GM23338 (cell line): ENCODE measurements around the gene RIMS4.
A peak's percentile ranks its signal among the peaks of the same experiment; 100 is the strongest.

Source experiments
- CREB1 ChIP-seq: fragments of 250-450 bp; sonication (Bioruptor Pico); IDR thresholded peaks from 2 replicates; pipeline ENCODE4 v1.5.0; 2020; ENCODE audit warnings: low read depth, mild to moderate bottlenecking, moderate library complexity
- EZH2 ChIP-seq: fragments of 200-600 bp; sonication (generic); IDR thresholded peaks from one replicate; pipeline ENCODE4 v1.8.0; 2017; ENCODE audit warnings: antibody characterized with exemption, mild to moderate bottlenecking, low read depth; ENCODE audit not compliant: unreplicated experiment
- EZH2phosphoT487 ChIP-seq: fragments of 200-600 bp; sonication (generic); IDR thresholded peaks from one replicate; pipeline ENCODE4 v1.8.1; 2018; ENCODE audit warnings: antibody characterized with exemption; ENCODE audit not compliant: unreplicated experiment
- JUNB ChIP-seq: IDR thresholded peaks from one replicate; pipeline ENCODE4 v1.6.1; 2016; ENCODE audit warnings: antibody characterized with exemption; ENCODE audit not compliant: unreplicated experiment
- TF ChIP-seq, protein P1 (sequence below), 2 experiments: fragments of 200-600 bp in 1 of 2; sonication (generic) in 1 of 2; conservative IDR thresholded peaks; 2 replicates each; pipeline versions ENCODE4 v1.5.1 to v1.6.1; 2016 to 2017; ENCODE audit warnings: antibody characterized with exemption in 2 of 2, low read depth in 2 of 2, mild to moderate bottlenecking in 2 of 2, moderate library complexity in 1 of 2
- TF ChIP-seq, protein P2 (sequence below): fragments of 250-450 bp; sonication (Bioruptor Pico); IDR thresholded peaks from 2 replicates; pipeline ENCODE4 v1.5.0; 2020; ENCODE audit warnings: mild to moderate bottlenecking, moderate library complexity
- TF ChIP-seq, protein P3 (sequence below): IDR thresholded peaks from 2 replicates; pipeline ENCODE4 v1.6.1; 2016; ENCODE audit warnings: antibody characterized with exemption

DNA sequence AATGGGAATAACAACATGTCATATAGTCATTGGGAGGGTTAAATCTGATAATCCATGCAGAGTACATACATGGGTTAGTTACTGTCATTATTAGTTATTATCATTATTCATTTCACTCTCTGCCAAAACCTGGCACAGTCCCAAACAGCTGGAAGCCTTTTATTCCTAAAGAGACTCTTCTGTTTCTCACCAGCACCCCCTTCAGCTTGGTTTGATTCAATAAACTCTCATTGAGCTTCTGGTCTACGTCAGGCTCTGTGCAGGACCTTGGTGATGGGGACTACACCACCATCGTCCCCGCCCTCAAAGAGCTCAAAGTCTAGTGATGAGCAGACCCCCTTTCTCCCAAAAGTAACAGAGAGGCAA, 62.4 kb downstream of the RIMS4 start:
- no peak for TF ChIP-seq EZH2phosphoT487
- TF ChIP-seq, protein P1, sequence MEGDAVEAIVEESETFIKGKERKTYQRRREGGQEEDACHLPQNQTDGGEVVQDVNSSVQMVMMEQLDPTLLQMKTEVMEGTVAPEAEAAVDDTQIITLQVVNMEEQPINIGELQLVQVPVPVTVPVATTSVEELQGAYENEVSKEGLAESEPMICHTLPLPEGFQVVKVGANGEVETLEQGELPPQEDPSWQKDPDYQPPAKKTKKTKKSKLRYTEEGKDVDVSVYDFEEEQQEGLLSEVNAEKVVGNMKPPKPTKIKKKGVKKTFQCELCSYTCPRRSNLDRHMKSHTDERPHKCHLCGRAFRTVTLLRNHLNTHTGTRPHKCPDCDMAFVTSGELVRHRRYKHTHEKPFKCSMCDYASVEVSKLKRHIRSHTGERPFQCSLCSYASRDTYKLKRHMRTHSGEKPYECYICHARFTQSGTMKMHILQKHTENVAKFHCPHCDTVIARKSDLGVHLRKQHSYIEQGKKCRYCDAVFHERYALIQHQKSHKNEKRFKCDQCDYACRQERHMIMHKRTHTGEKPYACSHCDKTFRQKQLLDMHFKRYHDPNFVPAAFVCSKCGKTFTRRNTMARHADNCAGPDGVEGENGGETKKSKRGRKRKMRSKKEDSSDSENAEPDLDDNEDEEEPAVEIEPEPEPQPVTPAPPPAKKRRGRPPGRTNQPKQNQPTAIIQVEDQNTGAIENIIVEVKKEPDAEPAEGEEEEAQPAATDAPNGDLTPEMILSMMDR (conservative IDR thresholded peaks at IDR 0.05; ENCODE audit: low read depth in 2 of 2) = 0 out of 4 replicates have a peak, but pooled peaks of 1 of the 2 experiments have one; percentile 5
- TF ChIP-seq JUNB = no peak
- TF ChIP-seq, protein P2, sequence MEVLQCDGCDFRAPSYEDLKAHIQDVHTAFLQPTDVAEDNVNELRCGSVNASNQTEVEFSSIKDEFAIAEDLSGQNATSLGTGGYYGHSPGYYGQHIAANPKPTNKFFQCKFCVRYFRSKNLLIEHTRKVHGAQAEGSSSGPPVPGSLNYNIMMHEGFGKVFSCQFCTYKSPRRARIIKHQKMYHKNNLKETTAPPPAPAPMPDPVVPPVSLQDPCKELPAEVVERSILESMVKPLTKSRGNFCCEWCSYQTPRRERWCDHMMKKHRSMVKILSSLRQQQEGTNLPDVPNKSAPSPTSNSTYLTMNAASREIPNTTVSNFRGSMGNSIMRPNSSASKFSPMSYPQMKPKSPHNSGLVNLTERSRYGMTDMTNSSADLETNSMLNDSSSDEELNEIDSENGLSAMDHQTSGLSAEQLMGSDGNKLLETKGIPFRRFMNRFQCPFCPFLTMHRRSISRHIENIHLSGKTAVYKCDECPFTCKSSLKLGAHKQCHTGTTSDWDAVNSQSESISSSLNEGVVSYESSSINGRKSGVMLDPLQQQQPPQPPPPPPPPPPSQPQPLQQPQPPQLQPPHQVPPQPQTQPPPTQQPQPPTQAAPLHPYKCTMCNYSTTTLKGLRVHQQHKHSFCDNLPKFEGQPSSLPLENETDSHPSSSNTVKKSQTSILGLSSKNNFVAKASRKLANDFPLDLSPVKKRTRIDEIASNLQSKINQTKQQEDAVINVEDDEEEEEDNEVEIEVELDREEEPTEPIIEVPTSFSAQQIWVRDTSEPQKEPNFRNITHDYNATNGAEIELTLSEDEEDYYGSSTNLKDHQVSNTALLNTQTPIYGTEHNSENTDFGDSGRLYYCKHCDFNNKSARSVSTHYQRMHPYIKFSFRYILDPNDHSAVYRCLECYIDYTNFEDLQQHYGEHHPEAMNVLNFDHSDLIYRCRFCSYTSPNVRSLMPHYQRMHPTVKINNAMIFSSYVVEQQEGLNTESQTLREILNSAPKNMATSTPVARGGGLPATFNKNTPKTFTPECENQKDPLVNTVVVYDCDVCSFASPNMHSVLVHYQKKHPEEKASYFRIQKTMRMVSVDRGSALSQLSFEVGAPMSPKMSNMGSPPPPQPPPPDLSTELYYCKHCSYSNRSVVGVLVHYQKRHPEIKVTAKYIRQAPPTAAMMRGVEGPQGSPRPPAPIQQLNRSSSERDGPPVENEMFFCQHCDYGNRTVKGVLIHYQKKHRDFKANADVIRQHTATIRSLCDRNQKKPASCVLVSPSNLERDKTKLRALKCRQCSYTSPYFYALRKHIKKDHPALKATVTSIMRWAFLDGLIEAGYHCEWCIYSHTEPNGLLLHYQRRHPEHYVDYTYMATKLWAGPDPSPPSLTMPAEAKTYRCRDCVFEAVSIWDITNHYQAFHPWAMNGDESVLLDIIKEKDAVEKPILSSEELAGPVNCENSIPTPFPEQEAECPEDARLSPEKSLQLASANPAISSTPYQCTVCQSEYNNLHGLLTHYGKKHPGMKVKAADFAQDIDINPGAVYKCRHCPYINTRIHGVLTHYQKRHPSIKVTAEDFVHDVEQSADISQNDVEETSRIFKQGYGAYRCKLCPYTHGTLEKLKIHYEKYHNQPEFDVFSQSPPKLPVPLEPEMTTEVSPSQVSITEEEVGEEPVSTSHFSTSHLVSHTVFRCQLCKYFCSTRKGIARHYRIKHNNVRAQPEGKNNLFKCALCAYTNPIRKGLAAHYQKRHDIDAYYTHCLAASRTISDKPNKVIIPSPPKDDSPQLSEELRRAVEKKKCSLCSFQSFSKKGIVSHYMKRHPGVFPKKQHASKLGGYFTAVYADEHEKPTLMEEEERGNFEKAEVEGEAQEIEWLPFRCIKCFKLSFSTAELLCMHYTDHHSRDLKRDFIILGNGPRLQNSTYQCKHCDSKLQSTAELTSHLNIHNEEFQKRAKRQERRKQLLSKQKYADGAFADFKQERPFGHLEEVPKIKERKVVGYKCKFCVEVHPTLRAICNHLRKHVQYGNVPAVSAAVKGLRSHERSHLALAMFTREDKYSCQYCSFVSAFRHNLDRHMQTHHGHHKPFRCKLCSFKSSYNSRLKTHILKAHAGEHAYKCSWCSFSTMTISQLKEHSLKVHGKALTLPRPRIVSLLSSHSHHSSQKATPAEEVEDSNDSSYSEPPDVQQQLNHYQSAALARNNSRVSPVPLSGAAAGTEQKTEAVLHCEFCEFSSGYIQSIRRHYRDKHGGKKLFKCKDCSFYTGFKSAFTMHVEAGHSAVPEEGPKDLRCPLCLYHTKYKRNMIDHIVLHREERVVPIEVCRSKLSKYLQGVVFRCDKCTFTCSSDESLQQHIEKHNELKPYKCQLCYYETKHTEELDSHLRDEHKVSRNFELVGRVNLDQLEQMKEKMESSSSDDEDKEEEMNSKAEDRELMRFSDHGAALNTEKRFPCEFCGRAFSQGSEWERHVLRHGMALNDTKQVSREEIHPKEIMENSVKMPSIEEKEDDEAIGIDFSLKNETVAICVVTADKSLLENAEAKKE (CRISPR knock-in tag) = no peak
- TF ChIP-seq EZH2 = no peak
- TF ChIP-seq, protein P3, sequence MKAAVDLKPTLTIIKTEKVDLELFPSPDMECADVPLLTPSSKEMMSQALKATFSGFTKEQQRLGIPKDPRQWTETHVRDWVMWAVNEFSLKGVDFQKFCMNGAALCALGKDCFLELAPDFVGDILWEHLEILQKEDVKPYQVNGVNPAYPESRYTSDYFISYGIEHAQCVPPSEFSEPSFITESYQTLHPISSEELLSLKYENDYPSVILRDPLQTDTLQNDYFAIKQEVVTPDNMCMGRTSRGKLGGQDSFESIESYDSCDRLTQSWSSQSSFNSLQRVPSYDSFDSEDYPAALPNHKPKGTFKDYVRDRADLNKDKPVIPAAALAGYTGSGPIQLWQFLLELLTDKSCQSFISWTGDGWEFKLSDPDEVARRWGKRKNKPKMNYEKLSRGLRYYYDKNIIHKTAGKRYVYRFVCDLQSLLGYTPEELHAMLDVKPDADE = no peak
- no peak for TF ChIP-seq CREB1 (CRISPR knock-in tag)
